GM13976 (cell line): ENCODE data around the gene SEMA5A.

Experiments used
- DNase-seq: peaks from one replicate; pipeline ENCODE4 v3.0.0; 2012; ENCODE audit warnings: low spot score
- in situ Hi-C: fragments of 300-500 bp; cut with MboI; formaldehyde crosslinking; loops from one replicate; pipeline ENCODE4 v1.12.0; 2022; ENCODE audit warnings: low sequenced_read_pairs, mixed read lengths, inconsistent platforms; ENCODE audit not compliant: unreplicated experiment
- TF ChIP-seq, protein P1 (sequence below): IDR thresholded peaks from 2 replicates; pipeline ENCODE4 v1.5.1; 2012; ENCODE audit warnings: borderline replicate concordance, mild to moderate bottlenecking; ENCODE audit not compliant: insufficient read depth; ENCODE audit errors: extremely low read depth, missing control alignments, control extremely low read depth

Gene SEMA5A

DNA sequence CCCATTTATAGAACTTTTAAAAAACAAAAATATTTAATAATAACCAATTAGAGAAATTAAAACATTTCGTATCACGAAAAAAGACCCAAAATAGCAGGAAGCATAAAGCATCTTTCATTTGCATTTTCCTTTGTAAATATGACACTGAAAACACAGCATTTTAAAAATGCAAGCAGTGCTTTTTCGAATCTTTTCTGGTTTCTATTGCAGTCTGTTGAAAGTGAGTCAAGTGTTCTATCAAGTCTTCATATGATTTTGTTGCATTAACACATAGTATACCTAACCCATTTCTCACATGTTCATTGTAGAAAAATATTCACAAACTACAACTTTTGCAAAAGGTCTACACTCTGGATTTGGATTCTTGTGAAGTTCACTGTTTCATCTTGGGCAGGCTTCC, 198.8 kb downstream of the SEMA5A start:
- in situ Hi-C loops: no loop called here
- no peak for DNase-seq
- TF ChIP-seq, protein P1, sequence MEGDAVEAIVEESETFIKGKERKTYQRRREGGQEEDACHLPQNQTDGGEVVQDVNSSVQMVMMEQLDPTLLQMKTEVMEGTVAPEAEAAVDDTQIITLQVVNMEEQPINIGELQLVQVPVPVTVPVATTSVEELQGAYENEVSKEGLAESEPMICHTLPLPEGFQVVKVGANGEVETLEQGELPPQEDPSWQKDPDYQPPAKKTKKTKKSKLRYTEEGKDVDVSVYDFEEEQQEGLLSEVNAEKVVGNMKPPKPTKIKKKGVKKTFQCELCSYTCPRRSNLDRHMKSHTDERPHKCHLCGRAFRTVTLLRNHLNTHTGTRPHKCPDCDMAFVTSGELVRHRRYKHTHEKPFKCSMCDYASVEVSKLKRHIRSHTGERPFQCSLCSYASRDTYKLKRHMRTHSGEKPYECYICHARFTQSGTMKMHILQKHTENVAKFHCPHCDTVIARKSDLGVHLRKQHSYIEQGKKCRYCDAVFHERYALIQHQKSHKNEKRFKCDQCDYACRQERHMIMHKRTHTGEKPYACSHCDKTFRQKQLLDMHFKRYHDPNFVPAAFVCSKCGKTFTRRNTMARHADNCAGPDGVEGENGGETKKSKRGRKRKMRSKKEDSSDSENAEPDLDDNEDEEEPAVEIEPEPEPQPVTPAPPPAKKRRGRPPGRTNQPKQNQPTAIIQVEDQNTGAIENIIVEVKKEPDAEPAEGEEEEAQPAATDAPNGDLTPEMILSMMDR: no peak

DNA sequence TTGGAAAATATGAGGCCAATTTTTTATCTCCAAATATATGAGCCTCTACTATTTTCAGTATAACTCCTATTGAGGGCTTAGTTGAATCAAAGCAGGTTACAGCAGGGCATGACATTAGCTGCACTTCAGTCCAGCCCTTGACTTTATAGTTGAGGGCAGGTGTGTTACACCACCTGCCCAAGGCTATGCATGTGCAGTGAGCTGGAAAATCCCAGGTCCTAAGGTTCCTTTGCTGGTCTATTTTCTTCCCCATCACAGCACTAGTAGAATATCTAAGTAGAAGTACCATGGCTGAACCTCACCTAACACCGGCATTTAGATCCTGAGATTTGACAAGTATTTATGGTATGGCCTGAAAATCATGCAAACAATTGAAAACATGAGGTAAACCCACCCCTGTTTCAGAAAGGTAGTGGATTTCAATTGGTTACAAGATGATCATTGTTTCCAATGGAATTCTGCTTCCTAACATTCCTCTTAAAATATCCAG, 201.1 kb downstream of the SEMA5A start:
- TF ChIP-seq, protein P1: no peak
- DNase-seq: no peak
- in situ Hi-C loops: no loop called here

DNA sequence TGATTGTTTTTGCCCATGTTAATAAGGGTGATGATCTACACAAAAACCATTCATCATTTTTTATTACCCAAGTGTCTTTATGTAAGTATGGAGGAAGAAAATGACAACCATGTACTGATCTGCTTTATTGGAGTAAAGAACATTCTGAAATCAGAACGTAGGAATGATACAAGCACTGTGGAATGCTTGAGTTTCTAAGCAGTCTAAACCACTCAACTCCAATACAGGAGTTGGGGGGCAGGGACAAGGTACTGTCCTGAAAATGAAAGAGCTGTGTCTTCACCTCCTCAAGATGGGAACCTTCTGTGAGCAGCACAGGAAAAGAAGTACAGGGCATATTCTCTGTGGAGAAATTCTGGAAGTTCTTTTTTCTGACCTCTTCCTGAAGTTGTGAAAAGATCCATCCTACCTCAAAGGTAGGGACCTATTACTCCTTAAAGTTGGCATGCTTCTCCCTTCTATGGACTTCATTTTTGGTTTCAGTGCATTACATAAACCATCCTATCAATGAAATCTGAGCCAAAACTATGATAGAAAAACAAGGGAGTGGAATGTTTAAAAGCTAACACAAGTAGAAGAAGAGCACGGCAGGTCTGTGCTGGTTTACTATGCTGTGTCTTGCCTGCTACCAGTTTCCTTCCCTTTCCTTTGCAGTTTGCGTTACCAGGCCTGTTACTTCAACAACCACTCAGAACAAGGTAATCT, 202.6 kb downstream of the SEMA5A start:
- TF ChIP-seq, protein P1: no peak
- no peak for DNase-seq
- in situ Hi-C loops: no loop called here

DNA sequence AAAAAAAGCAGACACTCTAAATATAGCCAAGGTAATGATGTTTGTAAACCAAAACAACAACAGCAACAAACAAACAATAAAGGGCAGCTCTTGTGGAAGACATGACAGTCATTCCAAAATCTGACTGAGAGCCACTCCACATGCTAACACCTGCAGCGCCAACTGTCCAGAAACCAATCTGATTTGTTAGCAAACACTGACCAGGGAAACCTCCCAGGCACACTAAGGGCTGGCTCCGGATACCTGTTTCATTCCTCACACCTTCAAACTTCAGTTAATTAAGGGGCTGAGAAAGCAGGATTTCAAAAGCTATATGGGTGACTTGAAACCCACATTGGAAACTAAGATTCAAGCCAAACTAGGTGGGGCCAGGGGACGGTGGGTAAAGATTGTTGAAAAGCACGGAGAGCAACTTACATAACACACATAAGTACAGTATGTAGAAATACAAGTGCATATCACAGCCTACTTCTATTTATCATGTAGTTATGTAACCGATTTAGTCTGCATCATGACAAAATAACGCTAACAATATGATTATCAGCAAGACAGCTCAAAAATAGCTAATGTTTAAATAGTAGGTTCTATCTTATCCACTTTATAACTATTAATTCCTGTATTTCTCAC, 203.6 kb downstream of the SEMA5A start:
- in situ Hi-C loops: no loop called here
- DNase-seq: no peak
- TF ChIP-seq, protein P1: no peak

DNA sequence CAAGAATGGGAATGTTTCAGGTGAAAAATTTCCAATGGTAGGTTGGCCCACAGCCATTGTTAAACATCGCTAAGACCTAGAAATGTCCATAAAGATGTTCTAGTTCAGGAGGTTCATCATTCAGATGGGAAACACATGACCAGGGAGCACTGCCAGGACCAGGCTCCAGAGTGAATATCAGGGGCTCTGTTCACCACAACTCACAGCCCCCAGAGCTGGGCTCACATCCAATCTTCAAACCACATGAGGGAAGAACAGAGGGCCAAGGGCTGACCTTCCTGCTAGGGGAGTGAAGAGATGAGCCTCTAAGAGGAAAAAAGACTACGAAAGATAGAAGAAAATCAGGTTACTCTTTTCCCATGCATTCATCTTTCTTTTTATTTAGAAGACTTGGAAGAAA, 205.8 kb downstream of the SEMA5A start:
- in situ Hi-C loops: no loop called here
- DNase-seq: no peak
- TF ChIP-seq, protein P1: no peak

DNA sequence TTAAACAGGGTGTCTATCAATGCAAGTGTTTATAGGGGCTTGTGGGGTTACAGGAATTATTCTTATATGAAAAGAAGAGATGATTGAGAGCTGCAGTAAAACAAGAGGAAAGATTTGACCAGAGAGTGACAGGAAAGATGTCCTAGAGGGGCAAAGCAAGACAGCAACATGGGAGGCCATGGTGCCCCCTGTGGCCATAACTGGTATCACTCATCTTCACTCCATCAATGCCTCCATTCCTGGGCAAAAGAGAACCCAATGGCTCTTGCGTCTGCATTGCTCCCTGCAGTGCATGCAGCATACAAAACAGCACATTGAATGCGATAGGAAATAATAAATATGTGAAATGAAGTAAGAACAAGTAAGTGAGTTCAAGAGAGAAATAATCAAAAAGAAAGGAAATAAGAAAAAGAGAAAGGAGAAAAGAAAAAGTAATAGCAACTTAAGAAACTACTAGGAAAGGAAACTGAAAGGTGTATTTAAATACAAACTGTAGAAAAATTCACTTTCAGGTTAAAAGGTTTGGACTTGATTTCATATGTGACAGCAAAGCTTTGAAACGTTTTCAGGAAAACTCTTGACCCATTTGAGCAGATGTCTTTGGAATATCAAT, 206.6 kb downstream of the SEMA5A start:
- TF ChIP-seq, protein P1: no peak
- no peak for DNase-seq
- in situ Hi-C loops: no loop called here
